Germinal center (tissue), 1 donor: ENCODE results near the gene PTGFRN.

Source experiments
- DNase-seq: peaks from one replicate; pipeline ENCODE4 v3.0.0; 2012; ENCODE audit warnings: mixed read lengths, low spot score

The PTGFRN gene

GRCh38 chr1:117034791-117035290 is 125.1 kb downstream of the PTGFRN start:
- DNase-seq, result no peak

DNA sequence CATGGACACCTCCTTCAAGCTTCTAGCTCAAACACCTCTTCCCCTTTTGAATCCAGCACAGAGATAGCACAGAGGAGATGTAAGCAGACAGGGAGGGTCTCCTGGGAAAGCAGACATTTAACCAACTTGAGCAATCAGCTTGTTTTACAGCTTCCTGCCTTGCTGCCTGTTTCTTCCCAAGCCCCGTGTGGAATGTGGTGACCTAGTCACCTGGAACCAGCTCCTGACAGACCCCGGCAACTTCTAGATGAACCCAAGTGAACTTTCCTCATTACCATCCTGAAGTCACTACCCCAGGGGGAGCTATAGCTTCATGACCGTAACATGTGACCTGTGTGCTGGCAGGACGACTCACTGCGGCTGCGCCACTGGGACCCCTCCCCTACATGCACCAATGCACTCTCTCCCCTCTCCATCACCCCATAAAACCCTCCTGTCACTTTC is 126.3 kb downstream of the PTGFRN start:
- DNase-seq, result no peak

DNA sequence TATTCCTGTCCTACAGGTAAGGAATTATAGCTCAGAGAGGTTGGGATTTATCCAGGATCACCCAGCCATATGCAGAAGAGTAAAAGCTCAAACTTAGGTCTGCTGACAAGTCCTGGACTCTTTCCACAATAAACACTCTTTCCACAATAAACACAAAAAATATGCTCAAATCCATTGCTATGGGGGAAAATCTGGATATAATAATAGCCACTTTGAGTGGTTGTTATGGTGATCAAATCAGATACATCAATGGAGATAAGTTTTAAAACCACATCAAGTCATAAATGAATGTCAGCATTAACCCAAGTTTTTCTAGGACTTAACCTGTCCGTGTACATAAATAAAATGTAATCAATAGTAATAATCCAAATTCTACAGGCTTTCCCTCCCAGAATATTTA is 128.1 kb downstream of the PTGFRN start:
- no peak for DNase-seq

- DNase-seq, result no peak
Measured at GRCh38 chr1:117038236-117038635, 128.5 kb downstream of the PTGFRN start.
